ENCODE measurements around the gene LYRM2. TPM values are rescaled to one million over a fixed set of nuclear protein-coding genes. Genes with fewer than 3 reads are reported as not detected.

Gene LYRM2
- total and polyA plus RNA-seq, 2 of the 8 experiments (the other 6 are each of a cell fraction or from before 2014, with no cell fraction given) = 7.3 to 25.7 TPM

GRCh38 chr6:89525786-89526562 is 112.6 kb downstream of the LYRM2 start:
- no peak overlapping the region for H3K27ac ChIP-seq (ENCODE audit: low read depth, low read length)
- no peak overlapping the region for H2BK15ac ChIP-seq (ENCODE audit: low read length)
- TF ChIP-seq CREB1 (IDR thresholded peaks at IDR 0.05) (no peak), SAP30 (IDR thresholded peaks at IDR 0.05; ENCODE audit: insufficient read depth, insufficient replicate concordance, low read length) (no peak)

More at GRCh38 chr6:89525786-89526562, 112.6 kb downstream of the LYRM2 start:
- Histone ChIP-seq H2BK120ac (replicated peaks; ENCODE audit: low read depth, low read length) (no peak overlapping the region), H3K56ac (replicated peaks; ENCODE audit: insufficient read length, low read depth, low read length) (no peak overlapping the region), H3K23me2 (ENCODE audit: low read depth, low read length) (no peaks in the 10 kb centered on the region), H3K9me3 (ENCODE audit: insufficient read depth in 2 of 2, low read depth in 1 of 2, low read length in 1 of 2) (no peaks in the 10 kb centered on the region), H3K18ac (ENCODE audit: extremely low read depth, low read length) (no peak overlapping the region), H3K4me2 (ENCODE audit: insufficient read depth in 1 of 2, low read depth in 2 of 2, low read length in 2 of 2) (no peak overlapping the region), H3K79me2 (ENCODE audit: control insufficient read depth in 1 of 2, insufficient read depth in 2 of 2, low read length in 2 of 2) (no peaks in the 10 kb centered on the region), H2BK12ac (ENCODE audit: low read depth, low read length) (no peak overlapping the region), H4K5ac (ENCODE audit: insufficient read length, low read depth, low read length) (no peak overlapping the region), H3K14ac (ENCODE audit: insufficient read length) (no peak overlapping the region), H4K8ac (ENCODE audit: extremely low read depth, insufficient read depth, low read length) (no peak overlapping the region), H2BK20ac (ENCODE audit: low read length) (no peak overlapping the region), H3K79me1 (ENCODE audit: low read depth, low read length) (no peaks in the 10 kb centered on the region), H4K91ac (replicated peaks; ENCODE audit: insufficient read length, low read length) (no peak overlapping the region), H3K4ac (replicated peaks; ENCODE audit: insufficient read length, low read depth, low read length) (no peak overlapping the region), H4K20me1 (replicated peaks in 1 of 2; ENCODE audit: control insufficient read depth in 1 of 2, insufficient read depth in 2 of 2, low read length in 2 of 2) (no peaks in the 10 kb centered on the region), H3K27me3 (replicated peaks in 1 of 4; ENCODE audit: control insufficient read depth in 3 of 4, extremely low read depth in 1 of 4, insufficient read depth in 3 of 4, low read length in 3 of 4) (no peaks in the 10 kb centered on the region; a peak in 2 of 7 replicates), H2AK5ac (ENCODE audit: low read depth, low read length) (no peak overlapping the region), H2AFZ (ENCODE audit: low read length) (no peak overlapping the region), H3K9ac (replicated peaks in 1 of 4; ENCODE audit: extremely low read depth in 1 of 4, low read depth in 3 of 4, low read length in 3 of 4) (no peak overlapping the region), H3K36me3 (ENCODE audit: control insufficient read depth in 2 of 4, insufficient read depth in 4 of 4, low read length in 3 of 4) (no peaks in the 10 kb centered on the region), H3K23ac (ENCODE audit: insufficient read length) (no peak overlapping the region), H2BK5ac (ENCODE audit: low read depth, low read length) (no peak overlapping the region), H3K4me1 (replicated peaks in 1 of 4; ENCODE audit: control insufficient read depth in 3 of 4, insufficient read depth in 4 of 4, low read length in 3 of 4) (no peaks in the 10 kb centered on the region), H3K4me3 (ENCODE audit: extremely low read depth in 1 of 4, insufficient read depth in 2 of 4, low read depth in 3 of 4, low read length in 4 of 4) (no peak overlapping the region)
- 96% methylated on average over 4 of the region's 4 CpGs; no CpG with 5 or more reads in 1 of the 2 experiments for WGBS, 2 experiments (ENCODE audit: extremely low coverage in 1 of 2, insufficient coverage in 1 of 2, insufficient read length in 1 of 2, insufficient replicate concordance in 2 of 2, low coverage in 1 of 2, low lambda C conversion rate in 2 of 2, missing lambda C conversion rate in 1 of 2)
- no peak for FAIRE-seq
- ChIA-PET POLR2A (ENCODE audit: partially characterized antibody) (no interaction called here), CTCF (ENCODE audit: partially characterized antibody) (interaction anchor here (0.5 to 1.2 kb wide), 7 partner anchors 10 to 1824 kb away, joined by 3 to 7 read pairs (median 3); no protein-coding TSS in a partner anchor)
- no peak for DNase-seq (ENCODE audit: low read depth in 1 of 2, low spot score in 2 of 2)
